COLO668 (cell line): Measurements from ENCODE around the gene RBM25.

Experiments
- DNase-seq: peaks from one replicate; lab custom pipeline; 2025; ENCODE audit not compliant: unreplicated experiment; lab: John Stamatoyannopoulos, UW

The RBM25 gene

GRCh38 chr14:73102806-73103497 lies 44.6 kb downstream of the RBM25 start:
- no peak for DNase-seq

- DNase-seq: no peak
These were observed 46.7 kb downstream of the RBM25 start for GRCh38 chr14:73105050-73105449.

GRCh38 chr14:73105727-73106126 lies 47.4 kb downstream of the RBM25 start:
- DNase-seq: no peak

DNA sequence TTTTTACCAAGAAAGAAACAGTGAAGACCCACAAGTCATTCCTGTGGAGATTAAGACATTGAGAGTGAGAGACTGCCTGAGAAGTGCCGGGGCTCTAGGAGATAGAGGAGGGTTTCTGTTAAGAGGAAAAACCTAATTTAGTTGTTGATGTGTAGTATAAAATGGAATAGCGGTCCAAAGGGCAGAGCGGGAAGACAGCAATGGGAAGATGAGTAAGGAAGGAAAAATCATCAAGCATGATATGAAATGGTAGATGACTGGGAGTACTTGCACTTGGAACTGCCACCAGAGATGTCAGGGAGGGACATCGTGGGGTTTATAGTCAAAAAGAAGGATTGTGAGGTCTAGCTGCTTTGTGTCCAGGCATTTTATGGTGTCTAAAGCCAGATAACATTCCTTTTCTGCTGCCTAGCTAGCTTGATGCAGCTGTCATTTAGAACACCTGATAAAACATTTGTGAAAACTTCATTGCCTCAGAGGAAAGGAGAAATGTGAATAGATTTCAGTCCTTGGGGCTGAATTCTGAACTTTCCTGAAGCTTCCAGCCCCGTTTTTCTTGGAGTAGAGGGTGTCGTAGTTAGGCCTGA lies 57.8 kb downstream of the RBM25 start:
- no peak for DNase-seq

DNA sequence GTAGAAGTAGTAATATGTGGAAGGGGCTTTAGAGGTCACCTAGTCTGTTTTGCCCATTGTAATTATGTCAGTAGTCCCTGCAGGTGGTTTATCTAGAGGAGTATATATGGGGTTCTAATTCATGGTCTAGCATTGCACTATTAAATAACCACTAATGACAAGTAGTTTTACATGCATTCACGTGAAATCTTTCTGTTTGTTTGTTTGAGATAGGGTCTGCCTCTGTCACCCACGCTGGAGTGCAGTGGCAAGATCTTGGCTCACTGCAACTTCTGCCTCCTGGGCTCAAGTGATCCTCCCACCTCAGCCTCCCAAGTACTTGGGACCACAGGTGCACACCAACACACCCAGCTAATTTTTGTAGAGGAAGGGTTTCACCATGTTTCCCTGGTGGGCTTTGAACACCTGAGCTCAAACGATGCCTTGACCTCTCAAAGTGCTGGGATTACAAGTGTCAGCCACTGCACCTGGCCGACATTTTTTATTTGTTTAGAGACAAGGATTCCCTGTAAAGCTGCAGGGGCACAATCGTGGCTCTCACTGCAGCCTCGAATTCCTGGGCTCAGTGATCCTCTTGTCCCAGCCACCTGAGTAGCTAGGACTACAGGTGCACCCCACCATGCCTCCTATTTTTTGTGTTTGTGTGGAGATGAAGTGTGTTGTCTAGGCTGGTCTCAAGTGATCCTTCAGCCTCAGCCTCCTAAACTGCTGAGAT lies 66.0 kb downstream of the RBM25 start:
- no peak for DNase-seq

DNA sequence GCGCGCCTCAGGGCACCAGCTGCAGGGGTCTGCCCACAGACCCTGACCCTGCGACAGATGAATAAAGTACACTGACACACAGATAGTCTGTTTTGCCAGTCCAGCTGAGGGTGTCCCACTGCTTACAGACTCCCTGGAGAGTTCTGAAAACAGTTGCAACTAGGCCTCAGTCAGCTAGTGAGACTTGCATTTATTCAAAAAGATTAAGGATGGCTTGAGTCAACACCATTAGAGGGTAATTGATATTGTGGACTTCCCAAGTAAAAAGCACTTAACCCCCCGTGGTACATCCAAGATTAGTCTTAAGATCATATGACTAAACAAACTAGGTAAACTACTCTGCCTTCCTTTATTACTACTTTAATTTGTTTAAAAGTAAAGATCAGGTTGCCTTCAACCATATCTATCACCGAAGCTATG lies 66.8 kb downstream of the RBM25 start:
- no peak for DNase-seq

- no peak for DNase-seq
These were observed 67.4 kb downstream of the RBM25 start for GRCh38 chr14:73125746-73126145.

DNA sequence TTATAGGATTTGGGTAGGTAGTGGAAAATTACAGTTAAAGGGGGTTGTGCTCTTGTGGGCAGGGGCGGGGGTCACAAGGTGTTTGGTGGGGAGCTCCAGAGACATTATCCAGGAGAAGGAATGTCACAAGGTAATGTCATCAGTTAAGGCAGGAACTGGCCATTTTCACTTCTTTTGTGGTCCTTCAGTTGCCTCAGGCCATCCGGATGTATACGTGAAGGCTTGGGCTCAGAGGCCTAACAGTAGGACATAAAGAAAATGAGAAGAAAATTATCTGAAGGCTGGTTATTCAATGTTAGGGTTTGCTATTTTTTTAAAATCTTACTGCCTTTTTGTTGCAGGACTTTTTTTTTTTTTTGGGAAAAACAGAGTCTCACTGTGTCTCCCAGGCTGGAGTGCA lies 75.5 kb downstream of the RBM25 start:
- no peak for DNase-seq

GRCh38 chr14:73136085-73136386 lies 77.7 kb downstream of the RBM25 start:
- no peak for DNase-seq

- peak; percentile 97 for DNase-seq
These were observed 78.3 kb downstream of the RBM25 start, which contains the start of gene PSEN1 for GRCh38 chr14:73136387-73137225. PSEN1 (plus strand) TSS chr14:73136507; CDS start chr14:73148020, 11,513 bp downstream.

GRCh38 chr14:73140811-73141323 lies 82.5 kb downstream of the RBM25 start:
- DNase-seq: no peak

DNA sequence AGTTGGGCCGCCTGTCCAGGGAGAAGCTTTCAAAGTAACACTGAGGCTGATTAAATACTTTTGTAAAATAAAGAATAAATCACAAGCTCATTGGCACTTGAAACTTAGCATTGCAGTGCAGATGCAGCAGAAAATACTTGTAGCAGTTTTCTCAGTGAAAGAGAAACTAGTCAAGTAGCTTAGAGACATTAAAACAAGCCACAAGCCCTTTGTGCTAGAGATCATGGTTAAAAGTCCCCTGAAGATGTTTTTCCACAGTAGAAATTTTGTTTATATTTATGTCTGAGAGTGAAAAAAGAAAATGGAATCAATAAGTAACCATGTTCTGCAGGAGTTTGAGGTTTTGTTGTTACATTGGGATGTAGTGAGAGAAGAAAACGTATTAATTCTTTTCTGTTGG lies 83.9 kb downstream of the RBM25 start:
- DNase-seq: no peak

- DNase-seq: no peak
These were observed 84.7 kb downstream of the RBM25 start for GRCh38 chr14:73143003-73143402.

DNA sequence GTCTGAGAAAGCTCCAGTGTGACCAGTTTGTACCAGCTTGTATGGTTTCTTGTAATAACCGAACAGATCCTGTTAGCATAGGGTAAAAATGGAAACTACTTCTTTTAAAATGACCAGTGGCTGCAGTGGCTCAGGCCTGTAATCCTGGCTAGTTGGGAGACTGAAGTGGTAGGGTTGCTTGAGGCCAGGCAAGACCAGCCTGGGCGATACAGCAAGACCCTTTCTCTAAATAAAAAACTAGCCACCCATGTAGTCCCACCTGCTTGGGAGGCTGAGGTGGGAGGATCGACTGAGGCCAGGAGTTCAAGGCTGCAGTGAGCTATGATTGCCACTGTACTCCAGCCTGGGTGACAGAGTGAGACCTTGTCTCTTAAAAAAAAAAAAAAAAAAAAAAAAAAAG lies 85.3 kb downstream of the RBM25 start:
- DNase-seq: no peak

- DNase-seq: no peak
These were observed 87.0 kb downstream of the RBM25 start for GRCh38 chr14:73145371-73145770.

- DNase-seq: no peak
These were observed 87.8 kb downstream of the RBM25 start for GRCh38 chr14:73146111-73146510.

- no peak for DNase-seq
These were observed 91.4 kb downstream of the RBM25 start for GRCh38 chr14:73149753-73150152.

DNA sequence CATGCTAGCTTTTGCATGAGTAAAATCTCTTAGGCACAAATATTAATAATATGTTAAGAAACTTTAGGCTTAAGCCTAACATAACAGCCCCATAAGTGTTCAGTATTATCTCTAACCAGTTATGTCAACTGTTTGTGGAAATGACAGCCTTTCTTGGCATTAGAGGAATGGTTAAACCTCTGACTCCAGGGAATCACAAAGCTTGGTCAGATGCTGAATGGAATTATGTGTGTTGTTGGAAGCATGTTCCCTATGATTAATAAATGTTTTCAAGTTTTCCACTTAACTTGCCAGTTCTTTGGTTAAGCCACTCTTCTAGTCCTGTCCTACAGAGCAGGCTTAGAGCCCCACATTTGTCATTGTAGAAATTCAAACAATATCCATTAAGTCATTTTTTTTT lies 94.9 kb downstream of the RBM25 start:
- DNase-seq: no peak

GRCh38 chr14:73162251-73162650 lies 103.9 kb downstream of the RBM25 start:
- DNase-seq: no peak

GRCh38 chr14:73166399-73166798 lies 108.1 kb downstream of the RBM25 start:
- DNase-seq: no peak

GRCh38 chr14:73167727-73168126 lies 109.4 kb downstream of the RBM25 start:
- no peak for DNase-seq
